ENCODE measurements around the gene TRPM4.

GRCh38 chr19:49152119-49152550 lies 5.5 kb upstream of the TRPM4 start:
- no peak for TF ChIP-seq CTCF (IDR thresholded peaks at IDR 0.05)
- TF ChIP-seq EP300 (IDR thresholded peaks at IDR 0.05): no peak

All from suprapubic skin (tissue), 3 donors.